HG03439 (cell line): ENCODE results near the gene STIM2.

Experiments used
- ATAC-seq: cut with Tn5 transposase; IDR thresholded peaks from one replicate; pipeline ENCODE4 v1.9.1; 2021; ENCODE audit warnings: mild to moderate bottlenecking, moderate library complexity; ENCODE audit not compliant: unreplicated experiment

The STIM2 gene

DNA sequence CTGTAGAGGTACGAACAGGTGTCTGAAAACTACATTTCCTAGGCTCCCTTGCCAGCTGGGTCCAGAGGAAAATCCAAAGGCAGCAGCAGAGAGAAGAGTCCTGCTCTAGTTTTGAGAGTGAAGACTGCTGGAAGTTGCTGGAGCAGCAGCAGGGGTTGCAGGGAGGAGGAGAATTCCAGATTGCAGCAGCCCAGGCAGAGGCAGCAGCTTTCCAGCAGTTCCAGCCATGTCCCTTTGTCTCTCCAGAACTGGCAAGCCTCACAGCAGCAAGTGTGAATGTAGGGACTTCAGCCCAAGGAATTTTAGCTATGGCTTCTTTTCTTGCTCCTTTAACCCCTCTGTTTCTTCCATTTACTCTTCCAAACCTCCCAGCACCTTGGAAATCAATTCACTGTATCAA is 24.1 kb upstream of the STIM2 start:
- ATAC-seq: no peak

DNA sequence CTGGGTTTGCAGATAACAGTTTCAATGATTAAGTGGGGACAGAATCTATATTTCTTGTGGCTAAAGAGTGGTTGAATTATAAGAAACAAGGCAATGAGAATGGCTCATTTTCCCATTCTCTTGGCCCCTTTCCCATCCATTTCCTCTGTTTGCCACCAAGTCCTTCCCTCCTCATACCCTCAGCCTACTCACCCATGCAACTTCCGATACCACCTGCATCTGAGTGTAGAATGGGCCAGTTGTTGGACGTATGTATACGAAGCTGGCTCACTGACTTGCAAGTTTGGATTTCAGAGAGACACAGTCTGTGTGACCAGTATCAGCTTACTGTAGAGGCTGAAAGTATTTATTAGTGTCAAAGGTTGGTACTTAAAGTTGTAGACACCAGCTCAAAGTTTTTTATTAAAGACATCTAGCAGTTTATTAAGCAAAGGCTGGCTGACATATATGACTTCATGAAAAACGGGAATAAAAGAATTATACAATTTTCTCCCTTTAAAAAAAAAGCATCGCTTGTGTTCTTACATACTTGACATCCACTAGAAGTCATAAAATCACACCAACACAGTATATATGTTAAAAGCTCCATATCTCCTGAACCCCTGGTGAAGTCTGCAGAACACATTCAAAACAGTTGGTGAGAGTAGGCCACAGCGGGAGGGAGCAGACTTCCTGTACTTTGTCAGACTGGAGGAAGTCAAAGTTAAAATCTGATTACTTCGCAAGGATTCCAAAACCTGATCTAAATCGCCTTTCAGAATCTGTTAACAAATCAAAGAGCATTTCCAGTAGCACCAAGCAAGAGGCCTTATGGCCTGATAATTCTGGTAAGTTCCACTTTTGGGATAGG is 22.4 kb upstream of the STIM2 start:
- ATAC-seq: no peak

DNA sequence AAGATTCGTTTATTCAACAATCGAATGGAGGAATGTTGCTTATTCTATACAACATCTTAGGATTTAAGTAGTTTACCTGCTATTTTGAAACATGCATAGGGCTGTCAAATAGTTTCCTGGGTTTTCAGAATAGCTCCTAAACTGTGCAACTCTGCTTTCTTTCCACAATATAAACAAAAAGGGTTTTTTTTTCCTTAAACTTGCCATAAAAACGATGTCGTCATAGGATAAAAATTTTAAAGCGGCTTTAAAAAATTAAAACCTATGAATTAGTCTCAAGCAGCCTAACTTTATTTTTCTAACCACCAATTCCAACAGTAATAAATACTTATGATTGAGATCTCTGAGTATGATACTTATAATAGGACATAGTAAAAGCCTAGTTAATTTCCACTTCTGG is 21.6 kb upstream of the STIM2 start:
- no peak for ATAC-seq

DNA sequence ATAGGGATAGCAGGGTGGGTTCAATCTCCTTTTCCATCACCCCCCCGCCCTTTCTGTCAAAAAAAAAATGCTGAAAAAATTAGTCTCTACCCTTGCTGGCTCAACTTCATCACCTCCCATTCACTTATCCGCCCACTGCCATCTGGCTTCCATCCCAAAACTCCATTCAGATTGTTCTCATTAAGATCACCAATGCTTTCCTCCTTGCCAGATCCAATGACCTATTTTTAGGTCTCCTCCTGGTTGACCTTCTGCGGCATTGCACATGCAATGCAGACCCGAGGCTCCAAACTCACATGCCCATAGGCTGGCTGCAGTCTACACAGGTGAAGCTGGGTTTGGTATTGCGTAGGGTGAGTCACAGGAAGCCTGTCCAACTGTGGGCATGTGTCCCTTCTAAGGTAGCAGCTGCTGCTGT is 21.1 kb upstream of the STIM2 start:
- ATAC-seq: no peak

DNA sequence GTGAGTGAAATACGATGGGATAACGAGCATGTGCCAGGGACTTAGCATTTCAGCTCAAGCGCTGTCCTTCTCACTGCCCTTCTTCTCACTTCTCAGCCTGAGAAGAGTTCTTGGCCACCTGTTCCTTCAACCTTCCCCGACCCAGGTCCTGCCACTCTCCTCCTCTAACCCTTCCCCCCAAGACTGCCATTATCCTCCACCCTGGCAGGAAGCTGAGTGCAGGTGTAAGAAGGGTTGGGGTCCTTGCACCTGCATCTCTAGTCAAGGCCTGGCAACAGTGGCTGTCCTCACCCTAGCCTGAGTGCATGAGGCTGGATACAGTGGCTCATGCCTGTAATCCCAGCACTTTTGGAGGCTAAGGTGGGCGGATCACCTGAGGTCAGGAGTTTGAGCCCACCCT is 19.9 kb upstream of the STIM2 start:
- no peak for ATAC-seq

DNA sequence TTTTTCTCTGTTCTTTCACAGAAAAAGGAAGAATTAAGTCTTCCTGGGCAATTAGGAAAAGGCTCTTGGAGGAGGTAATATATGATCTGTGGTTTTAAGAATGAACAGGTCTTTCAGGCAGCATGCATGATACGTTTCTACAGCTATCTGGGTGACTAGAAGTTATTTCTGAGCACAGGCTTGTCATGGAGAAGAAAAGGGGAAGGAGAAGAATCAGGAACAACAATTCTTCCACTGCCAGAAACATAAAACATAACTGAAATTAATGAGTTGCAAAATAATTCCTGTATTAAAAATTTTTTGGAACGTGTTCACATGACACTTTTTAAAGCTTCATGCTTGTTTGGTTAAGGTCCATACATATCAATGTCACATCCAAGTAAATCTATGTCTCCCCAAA is 17.7 kb upstream of the STIM2 start:
- no peak for ATAC-seq

DNA sequence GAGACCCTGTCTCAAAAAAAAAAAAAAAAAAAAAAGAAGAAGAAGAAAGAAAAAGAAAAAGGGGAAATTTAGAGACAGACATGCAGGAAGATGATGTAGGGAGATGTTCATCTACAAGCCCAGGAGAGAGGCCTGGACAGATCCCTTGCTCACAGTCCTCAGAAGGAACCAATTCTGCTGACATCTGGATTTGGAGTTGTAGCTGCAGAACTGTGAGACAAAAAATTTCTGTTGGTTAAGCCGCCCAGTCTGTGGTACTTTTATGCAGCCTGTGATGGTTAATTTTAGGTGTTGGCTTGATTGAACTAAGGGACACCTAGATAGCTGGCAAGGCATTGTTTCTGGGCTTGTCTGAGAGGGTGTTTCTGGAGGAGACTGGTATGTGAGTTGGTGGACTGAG is 10.1 kb upstream of the STIM2 start:
- no peak for ATAC-seq

DNA sequence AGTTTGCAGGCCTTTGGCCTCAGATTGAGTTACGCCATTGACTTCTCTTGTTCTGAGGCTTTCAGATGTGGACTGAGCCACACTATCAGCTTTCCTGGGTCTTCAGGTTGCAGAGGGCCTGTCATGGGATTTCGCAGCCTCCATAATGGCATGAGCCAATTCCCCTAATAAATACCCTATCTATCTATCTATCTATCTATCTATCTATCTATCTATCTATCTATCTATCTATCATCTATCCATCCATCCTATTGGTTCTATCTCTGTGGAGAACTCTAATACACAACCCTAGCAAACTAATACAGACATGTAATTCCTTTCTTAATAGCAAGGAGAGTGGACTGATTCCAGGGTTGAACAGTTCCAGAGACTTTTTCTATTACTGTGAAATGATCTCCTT is 9.5 kb upstream of the STIM2 start:
- ATAC-seq: no peak

DNA sequence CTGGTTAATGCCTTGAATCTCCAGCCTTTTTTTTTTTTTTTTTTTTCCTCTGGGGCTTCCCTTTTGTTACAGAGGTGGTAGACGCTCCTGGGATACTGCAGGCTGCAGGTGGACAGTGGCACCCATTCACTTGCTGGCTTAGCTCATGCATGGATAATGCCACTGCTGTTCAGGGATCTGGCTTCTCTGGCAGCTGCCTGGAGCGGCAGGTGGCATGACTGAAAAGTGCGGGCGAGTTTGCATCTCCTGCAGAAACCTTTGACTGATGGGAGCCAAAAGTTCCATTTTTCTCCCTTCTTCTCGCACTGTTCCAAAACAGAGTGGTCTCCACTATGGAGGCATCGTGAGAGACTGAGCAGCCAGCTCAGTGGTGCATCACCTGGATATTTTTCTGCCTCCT is 5.9 kb upstream of the STIM2 start:
- no peak for ATAC-seq

DNA sequence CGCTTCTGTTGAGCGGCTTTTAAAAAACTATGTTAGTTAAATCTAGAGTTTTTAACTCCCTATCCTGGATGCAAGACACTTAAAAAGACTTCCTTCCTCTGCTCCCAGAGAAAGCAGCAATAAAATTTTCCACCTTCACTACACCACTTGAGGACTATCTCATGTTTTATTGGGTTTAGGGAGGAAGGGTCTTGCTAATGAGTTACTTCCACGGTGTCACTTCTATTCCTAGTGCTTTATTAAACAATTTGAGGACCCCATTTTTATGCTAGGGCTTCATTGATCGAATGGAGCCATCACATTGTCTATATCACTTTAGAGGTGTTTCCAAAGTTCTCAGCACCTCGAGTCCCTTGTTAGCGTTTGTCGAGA is 3.7 kb upstream of the STIM2 start:
- no peak for ATAC-seq

DNA sequence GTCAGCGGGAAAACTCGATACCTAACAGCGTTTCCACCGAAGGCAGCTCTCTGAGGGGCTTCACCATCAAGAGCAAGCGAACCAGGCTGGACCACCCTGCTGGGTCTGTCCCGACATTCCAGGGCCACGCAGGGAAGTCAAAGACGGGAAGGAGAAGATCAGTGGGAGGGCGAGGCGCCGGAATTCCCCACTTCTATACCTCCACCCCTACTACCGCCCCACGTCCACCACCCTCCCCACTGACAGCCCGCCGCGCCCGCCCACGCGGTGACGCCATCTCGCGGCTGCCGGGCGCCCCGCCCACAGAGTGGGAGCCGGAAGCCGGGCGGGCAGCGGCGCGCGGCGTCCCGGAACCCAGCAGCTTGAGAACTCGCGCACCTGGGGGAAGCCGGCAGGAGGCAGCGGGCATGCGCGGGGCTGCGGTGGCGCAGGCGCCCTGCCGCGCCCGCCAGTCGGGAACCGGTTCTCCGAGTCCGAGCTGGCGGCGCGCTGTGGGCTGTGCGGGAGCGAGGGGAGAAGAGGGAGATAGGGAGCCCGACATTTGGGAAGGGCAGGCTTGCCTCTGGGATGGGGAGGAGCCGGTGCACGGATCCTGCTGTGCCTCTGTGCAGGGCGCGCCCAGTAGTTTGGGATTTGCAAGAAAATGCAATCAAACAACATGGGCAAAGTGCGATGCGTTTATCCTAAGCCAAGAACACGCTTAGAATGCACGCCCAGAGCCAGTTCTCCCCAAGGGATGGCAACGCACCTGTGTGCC is 3.2 kb upstream of the STIM2 start:
- peak; percentile 53 for ATAC-seq

DNA sequence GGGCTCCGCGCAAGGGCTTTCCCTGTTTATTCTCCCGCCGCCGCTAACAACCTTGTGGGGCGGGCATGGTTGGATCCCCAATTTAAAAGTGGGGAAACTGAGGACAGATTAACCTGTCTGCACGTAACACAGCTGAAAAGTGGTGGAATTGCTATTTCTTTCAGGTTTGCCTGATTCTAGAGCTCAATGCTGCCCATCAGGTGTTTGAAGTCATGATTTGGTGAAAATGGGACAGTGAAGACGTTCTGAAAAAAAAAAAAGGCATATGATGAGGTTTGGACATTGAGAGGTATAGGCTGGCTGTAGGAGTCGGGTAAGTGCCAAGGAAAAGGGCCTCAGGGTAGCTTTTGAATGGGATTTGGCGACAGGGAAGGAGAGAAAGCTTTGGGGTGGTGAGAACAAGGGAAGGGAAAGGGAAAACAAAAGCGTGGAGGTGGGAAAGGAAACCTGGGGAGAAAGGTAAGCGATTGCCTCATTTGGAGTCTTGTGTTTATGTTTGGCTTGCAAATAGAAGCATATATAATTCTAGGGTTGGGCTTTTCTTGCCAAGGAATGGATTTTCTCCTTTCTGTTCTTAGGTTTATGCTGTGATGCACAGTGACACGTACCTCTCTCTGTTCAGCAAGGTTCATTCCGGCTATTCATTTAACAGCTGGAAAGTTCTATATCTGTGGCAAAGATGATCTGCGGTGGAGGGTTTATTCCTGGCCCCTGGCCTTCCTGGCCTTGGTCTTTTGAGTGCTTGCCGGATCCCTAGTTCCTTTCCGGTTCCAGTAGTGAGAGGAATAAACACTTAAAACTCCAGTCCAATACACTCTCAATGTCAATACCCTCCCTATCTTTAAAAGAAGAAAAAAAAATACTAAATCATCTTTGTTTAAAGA is 2.4 kb upstream of the STIM2 start:
- ATAC-seq: no peak

DNA sequence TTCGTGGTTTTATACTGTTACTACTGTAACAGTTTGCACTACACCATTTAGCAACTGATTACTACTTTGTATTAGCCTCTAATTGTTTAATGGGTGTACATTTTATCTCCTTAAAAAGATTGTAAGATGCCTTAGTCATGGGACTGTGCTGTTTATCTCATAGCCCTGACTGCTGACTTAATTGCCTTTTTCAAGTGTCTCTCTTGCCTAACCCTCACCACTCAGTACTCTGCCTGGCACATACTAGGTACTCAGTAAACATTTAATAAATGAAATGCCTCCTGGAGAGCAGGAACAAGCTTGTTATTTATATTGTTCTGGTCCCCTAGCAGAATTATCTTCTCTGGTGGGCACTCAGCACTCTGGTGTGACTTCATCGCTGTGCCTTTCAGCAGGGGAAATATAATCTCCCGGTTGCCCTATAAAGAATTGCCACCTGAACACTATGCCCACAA is 1.7 kb upstream of the STIM2 start:
- ATAC-seq: no peak

DNA sequence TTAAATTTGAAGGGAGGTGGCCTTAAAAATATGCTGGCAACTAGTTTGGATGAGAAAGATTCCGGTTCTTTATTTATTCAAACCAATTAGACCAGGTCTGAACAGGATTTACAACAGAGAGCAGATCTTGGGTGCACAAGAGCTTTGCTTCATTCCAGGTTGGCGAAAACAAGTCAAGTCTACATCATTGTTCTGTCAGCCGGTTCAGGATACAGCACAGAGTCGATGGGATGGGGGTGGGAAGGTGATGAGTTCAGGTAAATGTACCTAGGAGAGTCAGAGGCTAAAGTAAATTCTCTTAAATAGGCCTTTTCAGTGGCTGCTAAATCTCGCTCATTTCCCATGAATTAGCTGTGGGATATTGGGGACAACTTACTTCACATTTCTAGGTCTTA is 882 bp upstream of the STIM2 start:
- ATAC-seq: no peak

DNA sequence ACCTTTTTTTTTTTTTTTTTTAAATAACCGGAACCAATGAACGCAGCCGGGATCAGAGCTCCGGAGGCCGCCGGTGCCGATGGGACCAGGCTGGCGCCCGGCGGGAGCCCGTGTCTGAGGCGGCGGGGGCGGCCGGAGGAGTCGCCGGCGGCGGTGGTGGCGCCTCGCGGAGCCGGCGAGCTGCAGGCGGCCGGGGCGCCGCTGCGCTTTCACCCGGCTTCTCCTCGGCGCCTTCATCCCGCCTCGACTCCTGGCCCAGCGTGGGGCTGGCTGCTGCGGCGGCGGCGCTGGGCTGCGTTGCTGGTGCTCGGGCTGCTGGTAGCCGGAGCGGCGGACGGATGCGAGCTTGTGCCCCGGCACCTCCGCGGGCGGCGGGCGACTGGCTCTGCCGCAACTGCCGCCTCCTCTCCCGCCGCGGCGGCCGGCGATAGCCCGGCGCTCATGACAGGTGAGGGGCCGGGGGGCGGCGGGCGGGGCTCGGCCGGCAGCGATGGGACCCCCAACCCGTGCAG is 337 bp downstream of the STIM2 start:
- peak; percentile 26 for ATAC-seq

DNA sequence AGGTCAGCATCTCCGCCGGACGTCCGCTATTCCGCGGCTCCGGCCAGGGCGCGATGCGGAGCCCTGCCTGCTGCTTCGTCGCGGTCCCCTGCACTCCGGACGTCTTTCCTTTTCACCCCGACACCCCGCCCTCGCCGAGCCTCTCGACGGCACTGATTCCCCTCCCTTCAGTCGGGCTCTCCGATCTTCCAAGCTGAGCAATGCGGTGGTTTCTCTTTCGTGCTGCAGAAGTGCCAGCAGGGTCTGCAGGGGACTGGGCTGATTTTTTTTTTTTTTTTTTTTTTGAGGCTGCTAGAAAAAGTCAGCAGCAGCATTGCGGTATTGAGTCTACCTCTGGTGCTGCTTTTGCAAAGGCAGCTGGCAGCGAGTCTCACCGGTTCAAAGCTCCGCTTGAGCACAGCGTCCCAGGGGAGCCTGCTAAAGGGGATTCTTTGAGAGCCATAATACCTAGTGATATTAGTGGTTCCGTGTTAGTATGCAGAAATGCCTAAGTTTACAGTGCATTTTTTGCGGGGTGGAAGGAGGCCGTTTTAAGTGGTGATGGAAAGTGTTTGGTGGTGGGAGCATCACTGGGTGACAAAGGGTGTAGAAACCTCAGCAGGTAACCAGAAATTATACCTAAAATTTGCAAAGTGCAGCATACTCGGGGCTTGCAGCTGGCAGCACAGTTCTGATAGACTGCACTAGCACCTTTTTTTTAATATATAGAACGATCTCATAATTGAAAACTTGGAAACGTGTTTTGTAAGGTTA is 969 bp downstream of the STIM2 start:
- ATAC-seq: peak; percentile 41

DNA sequence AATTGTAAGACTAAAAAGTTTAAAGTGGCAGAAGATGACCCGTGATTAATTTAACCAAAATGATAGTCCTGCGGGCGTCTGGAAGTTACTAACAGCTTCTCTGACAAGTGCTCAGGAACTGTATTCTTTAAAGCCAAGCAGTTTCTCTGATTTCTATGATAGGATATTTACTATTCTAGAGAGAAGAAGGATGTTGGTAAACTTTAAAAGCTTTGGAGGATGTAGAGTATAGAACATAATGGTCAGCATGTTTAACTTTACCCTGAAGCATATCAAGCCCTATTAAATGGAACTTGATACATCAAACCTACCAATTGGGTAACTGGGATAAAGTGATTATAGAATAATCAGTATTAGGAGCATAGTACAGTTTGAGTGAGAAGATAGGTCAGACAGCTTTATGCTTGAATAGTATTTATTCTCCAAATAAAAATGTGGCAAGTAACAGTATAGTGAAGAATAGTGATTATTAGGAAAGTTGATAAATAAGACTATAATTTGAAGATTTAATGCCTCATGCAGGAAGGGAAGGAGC is 1.8 kb downstream of the STIM2 start:
- no peak for ATAC-seq

DNA sequence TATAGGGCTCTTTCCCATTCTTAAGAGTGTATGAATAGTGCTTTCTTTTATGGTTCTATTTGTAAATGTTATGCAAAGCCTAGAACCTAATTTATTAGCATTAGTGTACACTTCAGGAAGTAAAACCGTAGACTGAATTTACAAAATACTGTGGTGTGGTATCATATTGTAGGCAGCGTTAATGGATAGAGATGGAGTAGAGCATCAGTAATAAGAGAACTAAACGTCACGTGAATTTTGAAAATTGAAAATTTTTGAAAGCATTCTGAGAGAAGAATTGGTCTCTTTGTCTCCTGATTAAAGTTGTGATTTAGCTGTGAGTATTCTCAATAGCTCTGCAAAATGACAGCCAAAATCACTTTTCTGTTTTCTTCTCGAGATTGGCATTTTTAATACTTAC is 2.9 kb downstream of the STIM2 start:
- ATAC-seq: no peak

DNA sequence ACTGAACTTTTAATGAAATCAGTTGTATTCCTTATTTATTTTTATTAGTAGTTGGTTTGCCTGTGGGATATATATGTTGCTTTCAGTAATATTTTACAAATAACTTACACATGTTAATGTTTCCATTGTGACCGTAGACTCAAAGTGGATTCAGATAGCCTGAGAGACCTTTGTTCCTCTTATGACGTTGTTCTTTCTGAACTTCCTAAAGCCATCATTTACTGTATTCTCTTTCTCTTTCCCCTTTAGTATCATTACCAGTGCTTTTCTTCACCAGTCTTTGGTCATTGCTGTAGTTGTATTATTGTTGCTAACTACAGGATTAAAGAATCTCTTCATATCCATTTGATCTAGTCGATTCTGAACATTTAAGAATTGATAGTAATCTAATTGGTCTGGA is 4.3 kb downstream of the STIM2 start:
- no peak for ATAC-seq

DNA sequence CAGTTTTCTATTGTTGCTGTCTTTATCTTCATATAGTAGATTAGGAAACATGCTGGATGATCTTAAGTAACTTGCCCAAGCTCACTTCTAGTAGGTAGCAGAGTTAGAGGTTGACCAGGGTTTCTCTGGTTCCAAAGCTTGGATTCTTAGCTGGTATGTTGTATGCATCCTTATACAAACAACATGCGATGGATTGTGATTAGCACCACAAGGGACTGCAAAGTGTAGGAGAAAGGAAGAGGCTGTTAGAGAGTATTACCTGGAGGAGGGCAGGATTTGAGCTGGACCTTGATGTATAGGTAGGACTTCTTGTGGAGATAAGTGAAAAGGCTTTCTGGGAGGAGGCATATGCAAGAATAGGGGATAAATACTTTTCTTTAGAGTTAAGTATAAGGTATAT is 5.6 kb downstream of the STIM2 start:
- ATAC-seq: no peak
